Fibroblast of skin of scalp (primary cell): ENCODE results near the gene DHX35.
"Not testable (repeated sequence)": the region's sequence is repeated elsewhere in the genome, so short reads cannot be mapped to it uniquely, and the experiment has no call there.

Experiments
- DNase-seq: peaks from one replicate; pipeline ENCODE4 v3.0.0-alpha.2; 2013

Gene DHX35

GRCh38 chr20:38982291-38982690, 20.1 kb downstream of the DHX35 start:
- DNase-seq, result peak; percentile 49

DNA sequence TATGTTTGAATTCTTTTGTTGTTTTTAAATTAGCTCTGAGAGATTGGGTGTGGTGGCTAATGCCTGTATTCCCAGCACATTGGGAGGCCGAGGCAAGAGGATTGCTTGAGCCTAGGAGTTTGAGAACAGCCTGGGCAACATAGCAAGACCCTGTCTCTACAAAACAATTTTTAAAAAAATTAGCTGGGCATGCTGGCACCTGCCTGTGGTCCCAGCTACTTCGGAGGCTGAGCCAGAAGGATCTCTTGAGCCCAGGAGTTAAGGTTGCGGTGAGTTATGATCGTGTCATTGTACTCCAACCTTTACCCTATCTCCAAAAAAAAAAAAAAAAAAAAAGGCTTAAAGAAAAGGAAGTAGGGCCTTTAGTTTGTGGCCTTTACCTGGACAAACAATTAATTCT, 22.9 kb downstream of the DHX35 start:
- no peak for DNase-seq

DNA sequence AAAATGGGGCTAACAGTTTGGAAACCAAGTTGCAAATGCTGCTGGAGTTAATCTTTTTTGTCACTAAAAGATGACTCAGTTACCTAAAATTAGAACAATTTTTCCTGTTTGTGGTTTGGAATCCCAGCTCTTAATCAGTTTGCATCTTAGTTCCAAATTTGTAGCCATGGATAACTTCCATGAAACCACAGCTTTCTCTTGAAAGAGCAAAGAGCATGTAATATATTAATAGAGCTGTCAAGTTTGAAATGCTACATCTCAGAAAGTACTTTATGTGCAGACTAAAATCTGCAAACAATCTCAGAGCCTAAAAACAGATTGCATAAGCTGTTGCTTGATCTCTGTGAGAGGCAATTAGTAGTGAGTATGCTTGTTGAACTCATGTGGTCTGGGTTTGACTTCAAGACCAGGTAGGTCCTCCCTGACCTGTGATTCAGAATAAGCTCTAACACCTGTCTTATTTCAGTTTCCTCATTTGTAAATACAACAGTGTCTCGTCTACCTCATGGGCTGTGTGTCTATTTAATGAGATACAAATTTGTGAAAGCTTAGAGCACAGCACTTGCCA, 23.5 kb downstream of the DHX35 start:
- peak; percentile 87 for DNase-seq

DNA sequence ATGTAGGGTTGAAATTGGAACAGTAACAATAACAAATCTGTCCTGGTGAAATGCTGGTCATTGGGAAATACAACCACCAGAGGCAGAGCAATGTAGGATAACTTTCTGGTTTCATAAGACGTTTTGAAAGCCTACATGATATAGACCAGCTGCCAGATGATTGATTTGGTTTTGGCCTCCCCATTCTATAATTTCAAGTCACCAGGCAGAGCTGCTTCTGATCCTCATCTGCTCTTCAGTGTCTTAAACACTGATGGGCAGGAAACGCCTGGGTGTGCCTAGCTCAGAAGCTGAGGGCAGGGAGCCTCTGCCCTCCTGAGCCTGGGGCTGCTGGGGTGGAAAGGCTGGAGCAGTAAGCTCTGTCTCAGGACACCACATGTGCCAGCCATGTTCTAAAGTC, 24.5 kb downstream of the DHX35 start:
- DNase-seq, result no peak

GRCh38 chr20:38987777-38988176, 25.6 kb downstream of the DHX35 start:
- DNase-seq, result no peak

- no peak for DNase-seq
These were observed 28.6 kb downstream of the DHX35 start for GRCh38 chr20:38990728-38991127.

DNA sequence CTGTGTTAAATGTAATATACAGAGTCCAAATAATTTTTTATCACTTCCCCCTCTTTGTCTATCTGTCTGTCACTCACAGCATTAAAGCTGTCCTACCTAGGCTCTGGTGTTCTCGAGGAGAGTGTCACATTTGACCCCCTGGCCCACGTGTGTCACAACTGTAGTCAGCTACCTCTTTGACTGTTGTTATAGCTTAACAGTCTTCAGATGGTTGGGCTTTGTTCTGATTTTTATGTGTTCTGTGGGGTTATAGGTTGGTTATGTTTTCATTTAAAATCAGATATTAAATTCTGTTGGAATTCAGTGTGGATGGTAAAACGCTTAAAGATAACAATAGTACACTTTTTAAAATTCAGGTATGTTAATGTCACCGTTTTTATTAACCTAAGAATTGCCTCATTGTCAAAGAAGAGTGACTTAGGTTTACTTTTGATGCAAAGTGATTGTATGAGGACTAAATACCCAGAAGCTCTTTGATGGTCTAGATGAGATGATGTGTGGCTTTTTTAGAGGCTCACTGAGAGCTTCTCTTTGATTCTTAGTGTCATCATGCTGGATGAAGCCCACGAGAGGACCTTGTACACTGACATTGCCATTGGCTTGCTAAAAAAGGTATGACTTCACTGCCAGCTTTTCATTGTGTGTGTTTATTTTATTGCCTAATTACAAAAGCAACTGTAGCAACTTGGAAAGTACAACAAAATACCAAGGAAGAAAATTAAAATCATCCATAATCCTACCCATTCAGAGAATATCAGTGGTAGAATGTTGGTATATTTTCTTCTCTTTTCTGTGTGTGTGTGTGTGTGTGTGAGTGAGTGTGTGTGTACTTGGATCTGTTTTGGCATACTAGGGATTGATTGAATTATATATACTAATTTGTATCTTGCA, 29.9 kb downstream of the DHX35 start:
- DNase-seq, result no peak

DNA sequence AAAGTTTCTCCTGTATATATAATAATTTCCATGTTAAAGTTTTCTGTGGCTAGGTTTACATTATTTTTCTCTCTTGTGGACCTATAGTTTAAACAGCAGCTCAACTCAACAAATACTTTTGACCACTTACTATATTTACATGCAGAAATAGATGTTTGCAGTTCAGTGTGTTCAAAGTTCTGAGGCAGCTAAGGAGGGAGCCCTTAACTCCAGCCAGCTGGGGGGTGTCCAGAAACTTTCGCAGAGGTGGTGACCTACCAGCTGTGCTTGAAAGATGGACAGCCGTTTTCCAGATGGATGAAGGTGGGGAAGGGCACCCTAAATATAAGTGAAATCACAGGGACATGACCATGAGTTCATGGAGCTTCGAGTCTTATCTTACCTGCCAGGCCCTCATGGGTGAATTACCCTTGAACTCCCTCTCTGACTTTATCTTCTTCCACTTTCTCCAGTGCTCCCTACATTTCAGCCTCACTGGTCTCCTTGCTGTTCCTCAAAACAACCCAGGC, 33.4 kb downstream of the DHX35 start:
- DNase-seq, result no peak

DNA sequence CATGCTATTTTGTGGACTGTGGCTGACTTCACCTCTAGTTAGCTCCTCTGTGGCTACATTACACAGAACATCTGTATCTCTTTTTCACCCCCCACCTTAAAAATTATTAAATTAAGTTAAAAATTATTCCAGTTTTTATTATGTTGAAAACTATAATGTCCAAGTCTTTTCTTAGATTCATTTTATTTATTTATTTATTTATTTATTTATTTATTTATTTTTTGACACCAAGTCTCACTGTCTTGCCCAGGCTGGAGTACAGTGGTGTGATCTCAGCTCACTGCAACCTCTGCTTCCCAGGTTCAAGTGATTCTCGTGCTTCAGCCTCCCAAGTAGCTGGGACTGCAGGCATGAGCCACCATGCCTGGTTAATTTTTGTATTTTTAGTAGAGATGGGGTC, 34.7 kb downstream of the DHX35 start:
- not testable (repeated sequence) for DNase-seq

DNA sequence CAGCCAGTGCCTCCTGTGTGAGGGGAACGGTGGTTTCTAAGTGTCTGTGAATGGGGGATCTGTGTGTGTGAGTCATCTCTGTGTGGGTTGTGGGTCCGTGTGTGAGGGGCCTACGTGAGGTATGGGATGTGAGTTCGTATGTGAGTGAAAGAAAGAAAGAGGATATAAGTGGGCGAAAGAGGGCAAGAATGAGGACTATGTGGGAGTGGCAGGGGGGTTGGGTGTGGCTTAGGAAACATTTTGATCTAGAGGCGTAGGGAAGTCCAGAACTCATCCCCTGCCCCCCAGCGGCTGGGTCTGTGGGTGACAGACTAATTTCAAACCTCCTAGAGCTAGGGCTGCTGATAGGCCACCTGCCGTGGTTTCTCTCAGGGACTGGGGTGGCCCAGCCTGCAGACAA, 35.5 kb downstream of the DHX35 start:
- no peak for DNase-seq

- DNase-seq, result no peak
These were observed 37.1 kb downstream of the DHX35 start for GRCh38 chr20:38999217-38999616.

- no peak for DNase-seq
These were observed 38.1 kb downstream of the DHX35 start for GRCh38 chr20:38999965-39000910.

DNA sequence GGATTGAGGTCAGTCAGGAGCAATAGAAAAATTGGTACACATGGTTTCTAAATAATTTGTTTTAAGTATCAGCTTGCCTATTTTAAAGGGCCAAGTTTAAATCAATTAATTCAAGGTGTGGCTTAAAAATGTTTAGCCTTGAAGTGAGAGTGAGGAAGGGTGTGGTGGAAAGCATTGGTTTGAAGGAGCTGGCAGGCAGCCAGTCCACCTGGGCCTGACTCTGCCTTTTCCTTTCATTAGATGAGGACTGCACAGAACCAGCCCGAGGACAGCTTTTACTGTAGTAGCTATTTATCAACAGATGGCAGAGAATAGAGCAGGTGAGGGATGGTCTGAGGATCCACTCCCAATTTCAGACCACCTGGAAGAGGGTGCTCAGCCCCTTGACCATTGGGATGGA, 42.4 kb downstream of the DHX35 start:
- no peak for DNase-seq

DNA sequence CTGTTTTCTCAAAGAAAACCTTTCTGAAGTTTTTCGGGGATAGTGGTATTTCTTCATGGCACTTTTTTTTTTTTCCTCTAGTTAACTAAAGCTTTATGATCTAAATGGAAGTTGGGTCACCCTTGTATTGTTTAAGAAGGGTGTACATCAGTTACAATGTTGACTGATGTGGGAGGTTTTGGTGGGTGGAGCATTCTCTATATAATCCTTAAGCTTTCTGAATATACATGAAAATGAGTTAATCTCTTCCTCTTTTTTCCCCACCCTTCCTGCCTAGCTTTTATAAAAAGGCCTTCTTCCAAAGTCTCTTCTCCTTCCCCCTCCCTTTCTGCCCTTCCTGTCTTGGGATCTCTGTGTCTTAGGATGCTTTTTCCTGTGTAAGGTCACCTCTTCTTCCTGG, 47.2 kb downstream of the DHX35 start:
- no peak for DNase-seq

DNA sequence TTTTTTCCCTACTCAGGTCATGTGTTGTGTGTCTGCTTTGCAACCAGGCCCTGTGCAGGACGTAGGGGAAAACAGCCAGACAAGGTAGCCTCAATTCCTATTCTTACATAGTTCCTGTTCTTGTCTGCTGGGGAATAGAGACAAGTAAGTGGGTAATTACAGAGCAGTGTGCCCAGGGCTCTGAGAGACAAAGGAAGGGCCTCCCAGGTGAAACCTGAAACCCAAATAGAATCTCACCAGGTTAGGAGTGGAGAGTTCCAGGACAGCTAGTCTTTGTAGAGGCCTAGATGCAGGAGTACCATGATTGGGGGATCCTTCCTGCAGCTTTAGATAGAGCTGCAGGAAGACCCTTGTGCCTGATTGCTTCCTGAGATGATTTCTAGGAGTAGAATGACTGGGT, 48.4 kb downstream of the DHX35 start:
- no peak for DNase-seq

DNA sequence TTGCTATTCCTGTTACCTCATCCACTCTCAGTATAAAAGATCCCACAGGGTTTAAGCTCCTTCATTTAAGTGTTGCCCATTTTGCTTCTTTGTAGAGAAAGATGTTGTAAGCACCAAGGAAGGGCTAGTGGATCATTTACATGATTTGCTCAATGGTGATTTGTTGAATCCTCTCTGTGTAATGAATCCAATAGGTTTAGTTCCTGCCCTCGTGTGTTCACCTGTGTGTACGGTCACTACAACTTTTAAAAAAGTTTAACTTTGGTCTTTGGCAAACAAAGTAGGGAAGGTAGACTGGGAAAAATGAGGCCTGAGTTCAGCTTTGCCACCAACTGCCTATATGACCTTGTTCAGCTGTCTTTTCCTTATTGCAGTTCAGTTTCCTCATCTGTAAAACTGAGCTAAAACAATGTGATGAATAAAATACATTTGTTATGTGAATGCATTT, 51.5 kb downstream of the DHX35 start:
- DNase-seq, result no peak

DNA sequence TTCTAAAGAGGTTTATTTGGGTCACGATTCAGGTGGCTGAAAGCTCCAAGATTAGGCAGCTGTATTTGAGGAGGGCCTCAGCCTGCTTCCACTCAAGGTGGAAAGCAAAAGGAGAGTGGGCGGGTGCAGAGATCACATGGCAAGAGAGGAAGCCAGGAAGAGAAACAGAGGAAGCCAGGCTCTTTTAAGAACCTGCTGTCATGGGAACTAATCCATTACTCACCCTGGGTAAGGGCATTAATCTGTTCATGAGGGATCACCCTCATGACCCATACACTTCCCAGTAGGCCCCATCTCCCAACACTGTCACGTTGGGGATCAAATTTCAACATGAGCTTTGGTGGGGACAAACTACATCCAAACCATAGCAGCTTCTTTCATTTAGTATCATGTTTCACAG, 53.9 kb downstream of the DHX35 start:
- DNase-seq, result no peak

- DNase-seq, result no peak
These were observed 54.4 kb downstream of the DHX35 start for GRCh38 chr20:39016506-39016905.

- no peak for DNase-seq
These were observed 56.9 kb downstream of the DHX35 start for GRCh38 chr20:39019027-39019426.

DNA sequence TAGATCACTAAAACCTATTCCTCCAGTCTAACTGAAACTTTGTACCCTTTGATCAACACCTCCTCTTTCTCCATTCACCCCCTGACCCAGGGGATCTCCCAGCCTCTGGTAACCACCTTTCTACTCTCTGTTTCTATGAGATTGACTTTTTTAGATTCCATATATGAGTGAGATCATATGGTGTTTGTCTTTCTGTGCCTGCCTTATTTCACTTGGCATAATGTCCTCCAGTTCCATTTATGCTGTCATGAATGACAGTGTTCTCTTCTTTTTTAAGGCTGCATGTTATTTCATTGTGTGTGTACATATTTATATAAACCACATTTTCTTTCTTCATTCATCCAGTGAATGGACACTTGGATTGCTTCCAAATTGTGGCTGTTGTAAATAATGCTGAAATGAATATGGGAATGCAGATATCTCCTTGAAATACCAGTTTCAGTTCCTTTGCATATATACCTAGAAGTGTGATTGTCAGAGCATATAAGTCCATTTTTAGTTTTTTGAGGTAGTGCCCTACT, 57.7 kb downstream of the DHX35 start:
- DNase-seq, result no peak

DNA sequence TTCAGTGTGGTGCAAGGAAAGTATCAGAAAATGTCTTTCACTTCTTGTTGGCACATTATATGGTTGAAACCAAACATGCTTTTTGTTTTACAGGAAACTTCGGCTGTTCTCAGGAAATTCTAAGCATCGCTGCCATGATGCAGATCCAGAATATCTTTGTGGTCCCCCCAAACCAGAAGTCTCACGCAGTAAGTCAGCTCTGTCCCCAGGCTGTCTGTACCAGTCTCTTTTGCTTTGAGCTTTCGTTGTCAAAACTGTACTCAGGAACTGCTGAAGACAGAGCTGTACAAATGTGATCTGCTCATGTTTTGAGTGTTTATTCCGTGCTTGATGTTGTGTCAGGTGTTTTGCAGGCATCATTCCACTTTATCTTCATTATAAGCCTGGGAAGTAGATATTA, 59.6 kb downstream of the DHX35 start:
- DNase-seq, result no peak

DNA sequence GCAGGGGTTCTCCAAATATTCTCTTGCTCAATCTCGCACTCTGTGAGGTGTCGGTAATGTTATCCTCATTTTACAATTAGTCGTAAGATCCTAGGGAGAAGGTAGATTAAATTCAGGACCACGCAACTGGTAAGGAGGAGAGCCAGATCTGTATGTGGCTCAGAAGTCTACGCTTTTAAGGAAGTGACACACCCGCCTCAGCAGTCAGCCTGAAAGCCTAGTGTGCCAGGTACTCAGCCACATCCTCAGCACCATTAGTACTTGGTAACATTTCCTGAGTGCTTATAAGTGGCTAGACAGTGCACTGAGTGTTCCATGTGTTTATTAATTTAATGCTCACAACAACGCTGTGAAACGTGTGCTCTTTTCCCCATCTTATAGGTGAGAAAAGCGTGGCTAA, 63.7 kb downstream of the DHX35 start:
- DNase-seq, result no peak

GRCh38 chr20:39029364-39029763, 67.2 kb downstream of the DHX35 start:
- DNase-seq, result no peak
